ENCODE measurements around the gene VPS8. TPM values are rescaled to one million over a fixed set of nuclear protein-coding genes. Genes with fewer than 3 reads are reported as not detected.

The VPS8 gene
- total RNA-seq, 3 donors from 2014 or later (not counting 1 experiment from before 2014, with no cell fraction given), result 89.3 to 127 (median 115) TPM

- Mint-ChIP-seq H3K27me3 (ENCODE audit: low read depth in 2 of 2) (peaks cover 0 to 3% of the 10 kb centered on the region in 2 donors), H3K36me3 (no peaks in the 10 kb centered on the region), H3K4me3 (no peak overlapping the region), H3K4me1 (peaks cover 29 to 66% of the 10 kb centered on the region in 2 donors), H3K27ac (no peak overlapping the region), H3K9me3 (no peaks in the 10 kb centered on the region)
- Histone ChIP-seq H3K36me3 (ENCODE audit: control insufficient read depth, insufficient read depth, low read length) (peaks cover 3% of the 10 kb centered on the region), H3K4me1 (ENCODE audit: control insufficient read depth, insufficient read depth, low read length) (peaks cover 8% of the 10 kb centered on the region), H3K27ac (ENCODE audit: low read length) (no peak overlapping the region), H3K9me3 (ENCODE audit: control insufficient read depth, insufficient read depth, low read length) (no peaks in the 10 kb centered on the region), H3K27me3 (ENCODE audit: control insufficient read depth, insufficient read depth, low read length) (no peaks in the 10 kb centered on the region), H3K4me3 (ENCODE audit: low read length) (no peak overlapping the region)
- 89% methylated on average over 5 of the region's 7 CpGs for WGBS (ENCODE audit: insufficient coverage)
- no peak for TF ChIP-seq CTCF (IDR thresholded peaks at IDR 0.05)
- peak in 1 of 2 donors; percentile 51 for DNase-seq
- no peak for ATAC-seq
- intact Hi-C loops (cut with micrococcal nuclease), result no loop called here
Observed at GRCh38 chr3:184815046-184815930, 3.3 kb downstream of the VPS8 start.

GRCh38 chr3:184816614-184817013 is 4.6 kb downstream of the VPS8 start:
- H3K27me3 Mint-ChIP-seq (ENCODE audit: low read depth in 2 of 2), result no peaks in the 10 kb centered on the region
- no peak overlapping the region for H3K27ac ChIP-seq (ENCODE audit: low read length)
- peaks cover 3% of the 10 kb centered on the region for H3K36me3 ChIP-seq (ENCODE audit: control insufficient read depth, insufficient read depth, low read length)
- DNase-seq, result no peak
- no peak for TF ChIP-seq CTCF (IDR thresholded peaks at IDR 0.05)
- WGBS (ENCODE audit: insufficient coverage), result 90% methylated on average over 4 of the region's 5 CpGs
- no peak overlapping the region for H3K4me3 ChIP-seq (ENCODE audit: low read length)
- H3K9me3 Mint-ChIP-seq, result no peaks in the 10 kb centered on the region
- H3K9me3 ChIP-seq (ENCODE audit: control insufficient read depth, insufficient read depth, low read length), result no peaks in the 10 kb centered on the region
- peaks cover 33 to 65% of the 10 kb centered on the region in 2 donors for H3K4me1 Mint-ChIP-seq
- no peak overlapping the region for H3K4me3 Mint-ChIP-seq
- H3K4me1 ChIP-seq (ENCODE audit: control insufficient read depth, insufficient read depth, low read length), result peaks cover 8% of the 10 kb centered on the region
- no peaks in the 10 kb centered on the region for H3K27me3 ChIP-seq (ENCODE audit: control insufficient read depth, insufficient read depth, low read length)
- H3K36me3 Mint-ChIP-seq, result no peaks in the 10 kb centered on the region
- no peak overlapping the region for H3K27ac Mint-ChIP-seq
- intact Hi-C loops (cut with micrococcal nuclease), result no loop called here
- ATAC-seq, result no peak

- H3K4me1 Mint-ChIP-seq, result peaks cover 12 to 46% of the 10 kb centered on the region in 2 donors
- H3K27ac ChIP-seq (ENCODE audit: low read length), result no peak overlapping the region
- no peak for ATAC-seq
- H3K36me3 ChIP-seq (ENCODE audit: control insufficient read depth, insufficient read depth, low read length), result peaks cover 4% of the 10 kb centered on the region
- no peak overlapping the region for H3K4me3 Mint-ChIP-seq
- no peak overlapping the region for H3K27ac Mint-ChIP-seq
- H3K27me3 ChIP-seq (ENCODE audit: control insufficient read depth, insufficient read depth, low read length), result no peaks in the 10 kb centered on the region
- no peak overlapping the region for H3K4me3 ChIP-seq (ENCODE audit: low read length)
- H3K9me3 Mint-ChIP-seq, result no peaks in the 10 kb centered on the region
- no peaks in the 10 kb centered on the region for H3K27me3 Mint-ChIP-seq (ENCODE audit: low read depth in 2 of 2)
- intact Hi-C loops (cut with micrococcal nuclease), result no loop called here
- H3K36me3 Mint-ChIP-seq, result no peaks in the 10 kb centered on the region
- DNase-seq, result no peak
- H3K9me3 ChIP-seq (ENCODE audit: control insufficient read depth, insufficient read depth, low read length), result no peaks in the 10 kb centered on the region
- no peaks in the 10 kb centered on the region for H3K4me1 ChIP-seq (ENCODE audit: control insufficient read depth, insufficient read depth, low read length)
- no peak for TF ChIP-seq CTCF (IDR thresholded peaks at IDR 0.05)
Observed at GRCh38 chr3:184820525-184820924, 8.6 kb downstream of the VPS8 start.

Data from natural killer cell (primary cell).